ENCODE measurements around the gene SLC28A1. TPM values are rescaled to one million over a fixed set of nuclear protein-coding genes. Genes with fewer than 3 reads are reported as not detected.

The SLC28A1 gene
- total RNA-seq, 2 donors from 2014 or later: not detected

DNA sequence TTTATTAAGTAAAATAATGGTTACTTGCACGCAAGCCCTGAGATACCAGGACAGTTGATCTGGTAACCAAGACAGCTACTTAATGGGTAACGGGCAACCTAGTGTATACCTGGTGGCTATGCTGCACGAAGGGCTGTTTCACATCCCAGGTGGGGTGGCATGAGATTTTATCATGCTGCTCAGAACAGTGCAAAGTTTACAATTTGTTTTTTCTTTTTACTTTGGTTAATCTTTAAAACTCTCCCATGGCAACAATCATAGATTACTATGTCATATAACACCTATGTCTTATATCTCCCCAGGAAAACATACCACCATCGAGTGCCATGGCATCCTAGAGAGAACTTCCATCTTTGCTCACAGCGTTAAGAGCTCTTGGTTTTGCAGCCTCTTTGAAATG is 32.2 kb upstream of the SLC28A1 start:
- Mint-ChIP-seq H3K36me3 (ENCODE audit: low read depth) (peaks cover 4% of the 10 kb centered on the region), H3K27ac (no peak overlapping the region), H3K4me3 (no peak overlapping the region), H3K27me3 (no peaks in the 10 kb centered on the region), H3K4me1 (peaks cover 6% of the 10 kb centered on the region)
- DNase-seq (no peak), ATAC-seq (no peak)
- no peaks in the 10 kb centered on the region for H3K9me3 ChIP-seq (ENCODE audit: control insufficient read depth, low read length, poor library complexity, severe bottlenecking)

DNA sequence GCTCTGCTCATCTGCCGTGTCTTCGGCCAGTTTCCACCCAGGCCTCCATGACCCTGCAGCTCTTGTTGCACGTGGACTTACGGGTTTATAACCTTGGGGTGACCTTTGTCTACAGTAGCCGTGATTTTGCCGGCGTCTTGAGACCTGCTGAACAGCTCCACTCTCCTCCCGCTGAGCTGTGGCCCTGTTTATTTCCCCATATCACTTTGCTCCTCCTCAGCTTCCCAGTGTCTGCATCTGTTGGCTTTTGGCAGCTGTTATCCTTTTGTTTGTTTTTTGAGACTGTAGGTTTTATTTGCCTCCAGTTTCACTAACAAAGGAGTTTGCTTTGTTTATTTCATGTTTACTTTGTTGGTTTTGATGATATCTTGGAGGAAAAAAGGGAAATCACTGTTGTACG is 29.3 kb upstream of the SLC28A1 start:
- H3K4me3 Mint-ChIP-seq: no peak overlapping the region
- no peak overlapping the region for H3K27ac Mint-ChIP-seq
- DNase-seq (no peak), ATAC-seq (no peak)
- peaks cover 6% of the 10 kb centered on the region for H3K4me1 Mint-ChIP-seq
- H3K27me3 Mint-ChIP-seq: no peaks in the 10 kb centered on the region
- H3K9me3 ChIP-seq (ENCODE audit: control insufficient read depth, low read length, poor library complexity, severe bottlenecking): no peaks in the 10 kb centered on the region
- H3K36me3 Mint-ChIP-seq (ENCODE audit: low read depth): peaks cover 4% of the 10 kb centered on the region

DNA sequence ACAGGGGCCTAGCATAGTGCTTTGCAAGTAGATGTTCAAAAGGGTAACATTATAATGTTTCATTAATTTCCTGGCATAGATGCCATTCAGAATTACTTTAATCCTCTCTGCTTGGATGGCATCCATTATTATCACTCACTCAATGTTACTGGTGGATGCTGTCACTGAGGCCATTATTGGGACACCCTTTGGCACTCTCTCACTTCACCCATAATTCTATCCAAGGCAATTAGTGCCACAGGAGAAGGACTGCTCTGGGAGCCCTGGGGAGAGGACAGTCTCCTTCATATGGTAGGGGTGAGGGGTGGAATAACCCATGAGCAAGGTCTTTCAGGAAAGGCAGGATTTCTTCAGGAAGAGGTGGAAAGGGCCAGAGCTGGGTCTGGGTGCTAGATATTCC is 28.7 kb upstream of the SLC28A1 start:
- ATAC-seq (no peak), DNase-seq (no peak)
- Mint-ChIP-seq H3K4me1 (peaks cover 6% of the 10 kb centered on the region), H3K4me3 (no peak overlapping the region), H3K27me3 (no peaks in the 10 kb centered on the region), H3K27ac (peak overlapping the region; percentile 60), H3K36me3 (ENCODE audit: low read depth) (peaks cover 4% of the 10 kb centered on the region)
- no peaks in the 10 kb centered on the region for H3K9me3 ChIP-seq (ENCODE audit: control insufficient read depth, low read length, poor library complexity, severe bottlenecking)

DNA sequence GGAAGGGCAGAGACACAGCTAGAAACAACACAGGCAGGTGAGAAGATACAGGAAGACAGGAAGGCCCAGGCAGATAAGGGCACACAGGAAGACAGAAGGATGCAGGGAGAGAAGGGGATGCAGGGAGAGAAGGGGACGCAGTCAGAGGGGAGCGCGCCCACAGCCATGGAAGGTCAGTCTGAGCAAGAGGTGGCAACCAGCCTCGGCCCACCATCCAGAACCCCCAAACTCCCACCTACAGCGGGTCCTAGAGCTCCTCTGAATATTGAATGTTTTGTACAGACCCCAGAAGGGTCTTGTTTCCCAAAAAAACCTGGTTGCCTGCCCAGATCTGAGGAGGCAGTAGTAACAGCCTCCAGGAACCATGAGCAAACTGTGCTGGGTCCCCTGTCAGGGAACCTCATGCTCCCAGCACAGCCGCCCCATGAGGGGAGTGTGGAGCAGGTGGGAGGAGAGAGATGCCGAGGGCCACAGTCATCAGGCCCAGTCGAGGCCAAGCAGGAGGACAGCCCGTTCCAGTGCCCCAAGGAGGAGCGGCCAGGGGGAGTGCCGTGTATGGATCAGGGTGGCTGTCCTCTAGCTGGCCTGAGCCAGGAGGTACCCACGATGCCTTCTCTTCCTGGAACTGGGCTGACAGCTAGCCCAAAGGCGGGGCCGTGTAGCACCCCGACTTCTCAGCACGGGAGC is 27.6 kb upstream of the SLC28A1 start:
- Mint-ChIP-seq H3K4me3 (no peak overlapping the region), H3K36me3 (ENCODE audit: low read depth) (peaks cover 4% of the 10 kb centered on the region), H3K4me1 (peaks cover 6% of the 10 kb centered on the region), H3K27me3 (no peaks in the 10 kb centered on the region), H3K27ac (no peak overlapping the region)
- H3K9me3 ChIP-seq (ENCODE audit: control insufficient read depth, low read length, poor library complexity, severe bottlenecking): no peaks in the 10 kb centered on the region
- ATAC-seq: no peak
- no peak for DNase-seq

DNA sequence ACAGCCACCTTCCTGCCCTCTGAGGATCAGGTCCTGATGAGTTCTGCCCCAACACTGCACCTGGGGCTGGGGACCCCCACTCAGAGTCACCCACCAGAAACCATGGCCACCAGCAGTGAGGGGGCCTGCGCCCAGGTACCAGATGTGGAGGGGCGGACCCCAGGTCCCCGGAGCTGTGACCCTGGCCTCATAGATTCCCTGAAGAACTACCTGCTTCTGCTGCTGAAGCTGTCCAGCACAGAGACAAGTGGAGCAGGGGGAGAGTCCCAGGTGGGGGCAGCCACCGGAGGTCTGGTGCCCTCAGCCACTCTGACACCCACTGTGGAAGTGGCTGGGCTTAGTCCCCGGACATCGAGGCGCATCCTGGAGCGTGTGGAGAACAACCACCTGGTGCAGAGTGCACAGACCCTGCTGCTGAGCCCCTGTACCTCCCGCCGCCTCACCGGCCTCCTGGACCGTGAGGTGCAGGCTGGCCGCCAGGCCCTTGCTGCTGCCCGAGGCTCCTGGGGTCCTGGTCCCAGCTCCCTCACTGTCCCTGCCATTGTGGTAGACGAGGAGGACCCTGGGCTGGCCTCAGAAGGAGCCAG is 27.0 kb upstream of the SLC28A1 start:
- DNase-seq (no peak), ATAC-seq (no peak)
- H3K9me3 ChIP-seq (ENCODE audit: control insufficient read depth, low read length, poor library complexity, severe bottlenecking): no peaks in the 10 kb centered on the region
- H3K27me3 Mint-ChIP-seq: no peaks in the 10 kb centered on the region
- no peak overlapping the region for H3K27ac Mint-ChIP-seq
- H3K4me1 Mint-ChIP-seq: peaks cover 6% of the 10 kb centered on the region
- H3K36me3 Mint-ChIP-seq (ENCODE audit: low read depth): peaks cover 4% of the 10 kb centered on the region
- no peak overlapping the region for H3K4me3 Mint-ChIP-seq

DNA sequence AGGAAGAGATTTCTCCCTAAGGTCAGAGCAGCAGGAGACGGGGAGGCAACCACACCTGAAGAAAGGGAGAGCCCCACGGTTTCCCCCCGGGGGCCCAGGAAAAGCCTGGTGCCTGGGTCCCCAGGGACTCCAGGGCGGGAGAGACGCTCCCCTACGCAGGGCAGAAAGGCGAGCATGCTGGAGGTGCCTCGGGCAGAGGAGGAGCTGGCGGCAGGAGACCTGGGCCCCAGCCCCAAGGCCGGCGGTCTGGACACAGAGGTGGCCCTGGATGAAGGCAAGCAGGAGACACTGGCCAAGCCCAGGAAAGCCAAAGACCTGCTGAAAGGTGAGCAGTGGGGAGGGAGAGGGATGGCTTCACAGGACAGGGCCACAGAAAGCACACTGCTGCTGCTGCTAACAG is 26.2 kb upstream of the SLC28A1 start:
- H3K9me3 ChIP-seq (ENCODE audit: control insufficient read depth, low read length, poor library complexity, severe bottlenecking): no peaks in the 10 kb centered on the region
- Mint-ChIP-seq H3K4me1 (peaks cover 6% of the 10 kb centered on the region), H3K27me3 (no peaks in the 10 kb centered on the region), H3K27ac (no peak overlapping the region), H3K4me3 (no peak overlapping the region), H3K36me3 (ENCODE audit: low read depth) (peaks cover 4% of the 10 kb centered on the region)
- no peak for DNase-seq
- ATAC-seq: no peak

DNA sequence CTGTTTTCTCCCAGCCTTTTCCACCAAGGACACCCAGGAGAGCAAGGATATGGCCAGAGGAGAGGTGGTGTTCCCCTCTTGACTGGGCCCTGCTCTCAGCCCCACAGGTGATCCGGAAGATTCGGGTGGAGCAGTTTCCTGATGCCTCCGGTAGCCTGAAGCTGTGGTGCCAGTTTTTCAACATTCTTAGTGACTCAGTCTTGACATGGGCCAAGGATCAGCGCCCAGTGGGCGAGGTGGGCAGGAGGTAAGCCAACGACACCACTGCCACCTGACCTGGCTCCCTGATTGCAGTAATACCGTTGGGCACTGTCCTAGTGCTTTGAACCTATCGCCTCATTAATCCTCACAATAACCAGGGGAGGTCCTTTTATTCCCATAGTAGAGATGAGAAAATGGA is 25.3 kb upstream of the SLC28A1 start:
- Mint-ChIP-seq H3K4me1 (peaks cover 6% of the 10 kb centered on the region), H3K27ac (no peak overlapping the region), H3K4me3 (no peak overlapping the region), H3K27me3 (no peaks in the 10 kb centered on the region), H3K36me3 (ENCODE audit: low read depth) (peaks cover 4% of the 10 kb centered on the region)
- DNase-seq (no peak), ATAC-seq (no peak)
- H3K9me3 ChIP-seq (ENCODE audit: control insufficient read depth, low read length, poor library complexity, severe bottlenecking): no peaks in the 10 kb centered on the region

DNA sequence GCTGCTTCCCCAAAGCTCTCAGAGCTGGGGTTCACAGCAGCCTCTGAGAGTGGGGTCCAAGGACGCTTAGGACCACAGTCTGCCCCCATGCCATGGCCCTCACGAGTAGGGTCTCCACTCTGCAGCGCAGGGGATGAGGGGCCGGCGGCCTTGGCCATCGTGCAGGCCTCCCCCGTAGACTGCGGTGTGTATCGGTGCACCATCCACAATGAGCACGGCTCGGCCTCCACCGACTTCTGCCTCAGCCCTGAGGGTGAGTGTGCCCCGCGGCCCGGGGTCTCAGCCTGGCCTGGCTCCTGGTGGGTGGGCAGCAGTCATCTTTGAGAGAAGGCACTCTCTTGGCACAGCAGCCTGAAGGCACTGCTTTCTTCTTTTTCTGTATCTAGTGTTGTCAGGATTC is 24.8 kb upstream of the SLC28A1 start:
- no peak overlapping the region for H3K27ac Mint-ChIP-seq
- H3K27me3 Mint-ChIP-seq: no peaks in the 10 kb centered on the region
- DNase-seq (no peak), ATAC-seq (no peak)
- no peak overlapping the region for H3K4me3 Mint-ChIP-seq
- peaks cover 4% of the 10 kb centered on the region for H3K36me3 Mint-ChIP-seq (ENCODE audit: low read depth)
- no peaks in the 10 kb centered on the region for H3K9me3 ChIP-seq (ENCODE audit: control insufficient read depth, low read length, poor library complexity, severe bottlenecking)
- peaks cover 6% of the 10 kb centered on the region for H3K4me1 Mint-ChIP-seq

DNA sequence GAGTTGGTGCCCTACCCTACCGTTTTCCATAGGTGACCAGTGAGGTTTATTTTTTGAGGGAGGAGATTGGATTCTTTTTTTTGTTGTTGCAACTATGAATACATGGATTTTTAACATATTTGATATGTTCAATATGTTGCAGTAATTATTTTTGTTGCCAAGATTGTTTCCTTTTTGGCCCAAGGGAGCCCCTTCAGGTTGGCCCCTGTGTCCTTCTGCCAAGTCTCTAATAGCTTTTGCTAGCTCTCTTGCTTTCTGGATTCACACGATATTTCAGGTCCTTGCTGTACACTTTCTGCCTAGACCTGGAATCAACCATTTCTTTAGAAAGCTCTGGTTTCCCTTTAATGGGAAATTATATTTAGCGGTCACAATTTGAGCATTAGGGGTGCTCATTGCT is 22.7 kb upstream of the SLC28A1 start:
- no peak overlapping the region for H3K4me3 Mint-ChIP-seq
- no peaks in the 10 kb centered on the region for H3K27me3 Mint-ChIP-seq
- no peaks in the 10 kb centered on the region for H3K4me1 Mint-ChIP-seq
- H3K27ac Mint-ChIP-seq: no peak overlapping the region
- H3K36me3 Mint-ChIP-seq (ENCODE audit: low read depth): no peaks in the 10 kb centered on the region
- no peak for DNase-seq
- no peaks in the 10 kb centered on the region for H3K9me3 ChIP-seq (ENCODE audit: control insufficient read depth, low read length, poor library complexity, severe bottlenecking)
- no peak for ATAC-seq

DNA sequence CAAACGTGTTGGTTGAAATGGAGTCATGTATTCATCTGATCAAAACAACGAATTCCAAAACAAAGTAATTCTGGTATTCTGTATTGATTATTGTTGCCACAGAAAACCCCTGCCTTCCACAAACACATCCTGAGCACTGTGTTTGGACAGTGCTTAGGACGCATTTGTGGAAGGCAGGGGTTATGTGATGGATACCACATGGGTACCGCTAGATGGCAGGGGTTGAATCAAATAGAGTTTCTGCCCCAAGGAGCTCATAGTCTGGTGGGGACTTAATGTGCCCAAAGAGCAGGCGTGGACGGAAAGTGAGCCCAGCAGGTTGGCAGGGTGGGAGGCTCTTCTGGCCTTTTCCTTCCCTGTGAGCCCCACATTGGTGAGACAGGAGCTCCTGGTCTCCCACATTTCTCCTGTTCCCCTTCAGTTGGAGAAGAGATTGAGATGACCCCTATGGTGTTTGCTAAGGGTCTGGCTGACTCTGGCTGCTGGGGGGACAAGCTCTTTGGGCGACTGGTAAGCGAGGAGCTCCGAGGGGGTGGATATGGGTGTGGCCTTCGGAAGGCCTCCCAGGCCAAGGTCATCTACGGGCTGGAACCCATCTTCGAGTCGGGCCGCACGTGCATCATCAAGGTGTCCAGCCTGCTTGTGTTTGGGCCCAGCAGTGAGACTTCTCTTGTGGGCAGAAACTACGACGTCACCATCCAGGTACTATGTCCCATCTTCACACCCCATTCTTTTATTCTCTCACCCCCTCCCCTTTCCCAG is 22.1 kb upstream of the SLC28A1 start:
- H3K9me3 ChIP-seq (ENCODE audit: control insufficient read depth, low read length, poor library complexity, severe bottlenecking): no peaks in the 10 kb centered on the region
- DNase-seq: no peak
- H3K36me3 Mint-ChIP-seq (ENCODE audit: low read depth): no peaks in the 10 kb centered on the region
- H3K27ac Mint-ChIP-seq: no peak overlapping the region
- no peak for ATAC-seq
- H3K4me1 Mint-ChIP-seq: no peaks in the 10 kb centered on the region
- H3K4me3 Mint-ChIP-seq: no peak overlapping the region
- H3K27me3 Mint-ChIP-seq: no peaks in the 10 kb centered on the region

DNA sequence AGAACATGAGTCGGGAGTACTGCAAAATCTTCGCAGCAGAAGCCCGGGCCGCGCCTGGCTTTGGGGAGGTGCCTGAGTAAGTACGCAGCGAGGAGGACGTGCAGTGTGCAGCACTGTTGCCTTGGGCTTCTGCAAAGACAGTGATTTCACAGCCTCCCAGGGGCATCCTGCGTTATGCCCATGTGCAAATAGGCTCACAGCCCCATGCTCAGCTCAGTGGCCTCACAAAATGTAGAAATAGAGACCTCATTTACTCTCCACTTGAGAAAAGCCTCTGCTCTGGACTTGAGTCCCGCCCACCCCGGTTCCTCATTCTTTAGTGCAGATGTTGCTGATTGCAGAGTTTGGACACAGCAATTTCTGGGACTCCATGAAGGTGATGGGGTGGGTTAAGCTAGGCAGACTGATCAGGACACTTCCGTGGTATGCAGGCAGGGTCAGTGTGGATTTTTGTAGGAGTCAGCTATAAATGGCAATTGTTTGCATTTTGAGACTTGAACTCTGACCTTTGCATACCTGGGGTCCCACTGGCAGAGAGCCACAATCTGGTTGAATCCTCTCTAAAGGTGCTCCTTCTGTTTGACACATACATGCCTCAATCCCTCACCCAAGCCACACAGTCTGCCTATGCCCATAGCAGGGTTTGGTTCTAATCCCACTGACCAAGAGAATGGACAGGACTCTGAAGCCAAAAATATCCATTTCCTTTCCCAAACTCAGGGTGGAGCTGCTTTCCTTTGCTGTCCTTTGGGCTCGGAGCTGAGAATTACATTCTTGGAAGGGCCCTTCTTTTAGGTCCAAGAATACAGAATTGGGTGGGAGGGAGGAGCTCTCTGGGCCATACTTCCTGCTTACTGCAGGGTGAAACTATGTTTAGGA is 20.7 kb upstream of the SLC28A1 start:
- ATAC-seq: no peak
- Mint-ChIP-seq H3K36me3 (ENCODE audit: low read depth) (no peaks in the 10 kb centered on the region), H3K4me1 (peaks cover under 1% of the 10 kb centered on the region), H3K4me3 (no peak overlapping the region), H3K27me3 (no peaks in the 10 kb centered on the region), H3K27ac (no peak overlapping the region)
- no peaks in the 10 kb centered on the region for H3K9me3 ChIP-seq (ENCODE audit: control insufficient read depth, low read length, poor library complexity, severe bottlenecking)
- DNase-seq: no peak

DNA sequence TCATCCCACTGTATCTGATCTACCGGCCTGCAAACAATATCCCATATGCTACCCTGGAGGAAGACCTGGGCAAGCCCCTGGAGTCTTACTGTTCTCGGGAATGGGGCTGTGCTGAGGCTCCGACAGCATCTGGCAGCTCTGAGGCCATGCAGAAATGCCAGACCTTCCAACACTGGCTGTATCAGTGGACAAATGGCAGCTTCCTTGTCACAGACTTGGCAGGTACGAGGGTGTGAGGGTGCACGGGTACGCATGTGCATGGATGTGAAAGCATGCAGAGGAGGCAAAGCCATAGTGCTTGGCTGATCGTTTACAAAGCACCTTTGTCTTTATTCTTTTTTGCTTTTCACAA is 20.0 kb upstream of the SLC28A1 start:
- H3K27ac Mint-ChIP-seq: no peak overlapping the region
- ATAC-seq (no peak), DNase-seq (no peak)
- peaks cover 4% of the 10 kb centered on the region for H3K4me1 Mint-ChIP-seq
- H3K27me3 Mint-ChIP-seq: no peaks in the 10 kb centered on the region
- no peaks in the 10 kb centered on the region for H3K36me3 Mint-ChIP-seq (ENCODE audit: low read depth)
- no peak overlapping the region for H3K4me3 Mint-ChIP-seq
- no peaks in the 10 kb centered on the region for H3K9me3 ChIP-seq (ENCODE audit: control insufficient read depth, low read length, poor library complexity, severe bottlenecking)

DNA sequence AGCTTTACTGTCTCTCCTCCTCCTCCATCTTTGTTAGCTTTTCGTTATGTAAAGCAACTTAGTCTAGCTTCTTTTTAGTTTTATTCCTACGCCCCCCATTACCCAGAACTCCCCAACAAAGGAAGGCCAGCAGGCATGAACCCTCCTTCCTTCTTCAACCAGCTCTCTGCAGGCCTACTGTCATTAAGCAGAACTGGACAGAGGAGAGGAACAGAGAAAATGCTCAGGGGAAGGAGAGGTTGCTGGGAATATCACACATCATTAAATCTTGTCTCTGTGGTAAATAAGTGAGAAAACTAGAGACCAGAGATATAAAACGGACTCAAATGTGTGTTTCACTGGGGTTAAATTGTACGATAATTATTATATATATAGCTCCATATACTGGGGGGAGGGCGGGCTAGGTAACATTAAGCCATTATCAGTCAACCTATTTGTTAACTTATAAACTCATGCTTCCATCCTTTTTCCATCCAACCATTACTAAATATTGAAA is 19.3 kb upstream of the SLC28A1 start:
- ATAC-seq (no peak), DNase-seq (no peak)
- Mint-ChIP-seq H3K27ac (no peak overlapping the region), H3K4me3 (no peak overlapping the region), H3K4me1 (peaks cover 4% of the 10 kb centered on the region), H3K27me3 (no peaks in the 10 kb centered on the region), H3K36me3 (ENCODE audit: low read depth) (no peaks in the 10 kb centered on the region)
- no peaks in the 10 kb centered on the region for H3K9me3 ChIP-seq (ENCODE audit: control insufficient read depth, low read length, poor library complexity, severe bottlenecking)
